Mesenchymal stem cell (in vitro differentiated cells and primary cell): Measurements from ENCODE around the gene TOP3A.

Experiments
- DNase-seq: peaks from one replicate; pipeline ENCODE4 v3.0.0-alpha.2; 2013
- H2AFZ ChIP-seq: one replicate; pipeline ENCODE4 v1.6.1; 2013; ENCODE audit warnings: low read depth, mild to moderate bottlenecking, control low read depth, inconsistent platforms, low read length, moderate library complexity
- H2AK5ac ChIP-seq: 2 replicates; pipeline ENCODE4 v1.6.1; 2013; ENCODE audit warnings: low read length, moderate library complexity, mild to moderate bottlenecking, inconsistent platforms; ENCODE audit not compliant: severe bottlenecking
- H2BK120ac ChIP-seq: one replicate; pipeline ENCODE4 v1.6.1; 2013; ENCODE audit warnings: low read depth, mild to moderate bottlenecking, inconsistent platforms, low read length, moderate library complexity
- H2BK12ac ChIP-seq, 2 experiments: one replicate each; pipeline ENCODE4 v1.6.1; 2013; ENCODE audit warnings: inconsistent platforms in 2 of 2, low read length in 2 of 2, mild to moderate bottlenecking in 2 of 2, moderate library complexity in 2 of 2, control low read depth in 1 of 2
- H2BK15ac ChIP-seq: one replicate; pipeline ENCODE4 v1.6.1; 2013; ENCODE audit warnings: mild to moderate bottlenecking, low read depth, inconsistent platforms; ENCODE audit not compliant: poor library complexity, severe bottlenecking
- H2BK5ac ChIP-seq: 2 replicates; pipeline ENCODE4 v1.6.1; 2013; ENCODE audit warnings: low read depth, mild to moderate bottlenecking, low read length, control low read depth, inconsistent platforms; ENCODE audit not compliant: poor library complexity, severe bottlenecking
- H3K14ac ChIP-seq, 2 experiments: one replicate each; pipeline ENCODE4 v1.6.1; 2013; ENCODE audit warnings: inconsistent platforms in 2 of 2, low read length in 2 of 2, control low read depth in 1 of 2, mild to moderate bottlenecking in 1 of 2, moderate library complexity in 1 of 2
- H3K18ac ChIP-seq, 2 experiments: one replicate each; pipeline ENCODE4 v1.6.1; 2013; ENCODE audit warnings: inconsistent platforms in 2 of 2, low read length in 2 of 2, control low read depth in 1 of 2, low read depth in 1 of 2, mild to moderate bottlenecking in 1 of 2
- H3K23ac ChIP-seq, 2 experiments: one replicate each; pipeline ENCODE4 v1.6.1; 2013; ENCODE audit warnings: inconsistent platforms in 2 of 2, low read length in 2 of 2, mild to moderate bottlenecking in 2 of 2, moderate library complexity in 2 of 2, control low read depth in 1 of 2
- H3K27ac ChIP-seq: 2 replicates; pipeline ENCODE4 v1.5.1; 2013; ENCODE audit warnings: mild to moderate bottlenecking, moderate library complexity, low read length, control low read depth, inconsistent platforms; ENCODE audit not compliant: poor library complexity, severe bottlenecking
- H3K27me3 ChIP-seq, 2 experiments: 2 replicates each; pipeline versions ENCODE4 v1.6.1 to v1.7.0; 2013; ENCODE audit warnings: low read length in 2 of 2, mild to moderate bottlenecking in 2 of 2, moderate library complexity in 2 of 2, control low read depth in 1 of 2, inconsistent platforms in 1 of 2; ENCODE audit not compliant: control insufficient read depth in 1 of 2, insufficient read depth in 1 of 2
- H3K36me3 ChIP-seq, 2 experiments: 2 replicates each; pipeline versions ENCODE4 v1.6.1 to v1.7.0; 2013; ENCODE audit warnings: low read length in 2 of 2, control low read depth in 1 of 2, inconsistent platforms in 1 of 2, low read depth in 1 of 2, mild to moderate bottlenecking in 1 of 2; ENCODE audit not compliant: insufficient read depth in 2 of 2, control insufficient read depth in 1 of 2
- H3K4ac ChIP-seq, 2 experiments: one replicate each; pipeline ENCODE4 v1.6.1; 2013; ENCODE audit warnings: inconsistent platforms in 2 of 2, low read length in 2 of 2, mild to moderate bottlenecking in 2 of 2, moderate library complexity in 2 of 2, control low read depth in 1 of 2, low read depth in 1 of 2
- H3K4me1 ChIP-seq: 2 replicates; pipeline ENCODE4 v1.6.1; 2013; ENCODE audit warnings: low read depth, low read length, control low read depth; ENCODE audit not compliant: control insufficient read depth, insufficient read depth
- H3K4me2 ChIP-seq: 2 replicates; pipeline ENCODE4 v1.6.1; 2013; ENCODE audit warnings: low read length, mild to moderate bottlenecking, inconsistent platforms; ENCODE audit not compliant: poor library complexity, severe bottlenecking
- H3K4me3 ChIP-seq, 2 experiments: 2 replicates each; pipeline versions ENCODE4 v1.5.1 to v1.7.0; 2013; ENCODE audit warnings: low read length in 2 of 2, mild to moderate bottlenecking in 2 of 2, control low read depth in 1 of 2, low read depth in 1 of 2; ENCODE audit not compliant: insufficient read depth in 1 of 2
- H3K79me1 ChIP-seq: replicated peaks from 2 replicates; pipeline ENCODE4 v1.6.1; 2013; ENCODE audit warnings: mild to moderate bottlenecking, control low read depth, low read length, inconsistent platforms; ENCODE audit not compliant: poor library complexity, severe bottlenecking
- H3K9ac ChIP-seq: 2 replicates; pipeline ENCODE4 v1.7.0; 2013; ENCODE audit warnings: mild to moderate bottlenecking, low read length, moderate library complexity
- H3K9me3 ChIP-seq: 2 replicates; pipeline ENCODE4 v1.7.0; 2013; ENCODE audit warnings: mild to moderate bottlenecking, low read length; ENCODE audit not compliant: control insufficient read depth
- H4K8ac ChIP-seq: one replicate; pipeline ENCODE4 v1.6.1; 2013; ENCODE audit warnings: inconsistent platforms, mild to moderate bottlenecking, low read length, moderate library complexity
- H4K91ac ChIP-seq: one replicate; pipeline ENCODE4 v1.6.1; 2013; ENCODE audit warnings: mild to moderate bottlenecking, low read length, inconsistent platforms
- WGBS: methylation state at CpG from one replicate; pipeline ENCODE4 v1.1.7; 2013; ENCODE audit warnings: mixed read lengths; 5-methylcytosine and 5-hydroxymethylcytosine counted together

The TOP3A gene

GRCh38 chr17:18327093-18327492 is 12.3 kb upstream of the TOP3A start:
- Histone ChIP-seq H2BK5ac (no peak overlapping the region), H2BK15ac (no peak overlapping the region), H2AK5ac (no peak overlapping the region), H3K36me3 (peaks cover 66 to 91% of the 10 kb centered on the region in 2 experiments), H3K18ac (no peak overlapping the region), H3K23ac (no peak overlapping the region), H3K4me2 (no peak overlapping the region), H3K4me3 (no peak overlapping the region), H3K9ac (no peak overlapping the region), H2BK120ac (no peak overlapping the region), H3K4ac (no peak overlapping the region), H3K27me3 (no peaks in the 10 kb centered on the region), H3K9me3 (no peaks in the 10 kb centered on the region), H3K27ac (no peak overlapping the region), H2AFZ (no peak overlapping the region), H4K8ac (no peak overlapping the region), H3K14ac (no peak overlapping the region), H3K4me1 (peaks cover 3% of the 10 kb centered on the region), H3K79me1 (peaks cover 44% of the 10 kb centered on the region), H2BK12ac (no peak overlapping the region), H4K91ac (no peak overlapping the region)
- no peak for DNase-seq
- 75% methylated on average over 2 of the region's 2 CpGs for WGBS

- H3K79me1 ChIP-seq, result peaks cover 44% of the 10 kb centered on the region
- H3K23ac ChIP-seq, result no peak overlapping the region
- H3K9ac ChIP-seq, result no peak overlapping the region
- no peak overlapping the region for H3K4ac ChIP-seq
- peaks cover 3% of the 10 kb centered on the region for H3K4me1 ChIP-seq
- H2BK12ac ChIP-seq, result no peak overlapping the region
- no peak overlapping the region for H3K14ac ChIP-seq
- H4K91ac ChIP-seq, result no peak overlapping the region
- no peak overlapping the region for H2AK5ac ChIP-seq
- no peak overlapping the region for H4K8ac ChIP-seq
- 94% methylated on average over 6 of the region's 6 CpGs for WGBS
- no peak overlapping the region for H2AFZ ChIP-seq
- no peak for DNase-seq
- H3K36me3 ChIP-seq, result peaks cover 64 to 91% of the 10 kb centered on the region in 2 experiments
- no peak overlapping the region for H2BK5ac ChIP-seq
- H2BK120ac ChIP-seq, result no peak overlapping the region
- no peak overlapping the region for H3K27ac ChIP-seq
- no peak overlapping the region for H3K4me3 ChIP-seq
- no peak overlapping the region for H2BK15ac ChIP-seq
- no peaks in the 10 kb centered on the region for H3K9me3 ChIP-seq
- no peaks in the 10 kb centered on the region for H3K27me3 ChIP-seq
- H3K18ac ChIP-seq, result no peak overlapping the region
- H3K4me2 ChIP-seq, result no peak overlapping the region
Observed at GRCh38 chr17:18326572-18326971, 11.8 kb upstream of the TOP3A start.

GRCh38 chr17:18326039-18326438 is 11.2 kb upstream of the TOP3A start:
- no peak overlapping the region for H2BK15ac ChIP-seq
- H3K27me3 ChIP-seq, result no peaks in the 10 kb centered on the region
- 100% methylated on average over 1 of the region's 2 CpGs for WGBS
- H3K9ac ChIP-seq, result no peak overlapping the region
- no peak overlapping the region for H3K18ac ChIP-seq
- H3K27ac ChIP-seq, result no peak overlapping the region
- H2BK5ac ChIP-seq, result no peak overlapping the region
- H3K9me3 ChIP-seq, result no peaks in the 10 kb centered on the region
- no peak overlapping the region for H4K91ac ChIP-seq
- no peak overlapping the region for H3K4me2 ChIP-seq
- no peak overlapping the region for H2AFZ ChIP-seq
- H2AK5ac ChIP-seq, result no peak overlapping the region
- peaks cover 48% of the 10 kb centered on the region for H3K79me1 ChIP-seq
- peaks cover 64 to 91% of the 10 kb centered on the region in 2 experiments for H3K36me3 ChIP-seq
- H3K23ac ChIP-seq, result no peak overlapping the region
- H3K4me1 ChIP-seq, result peaks cover 6% of the 10 kb centered on the region
- H3K4me3 ChIP-seq, result no peak overlapping the region
- no peak overlapping the region for H2BK12ac ChIP-seq
- H3K14ac ChIP-seq, result no peak overlapping the region
- no peak overlapping the region for H2BK120ac ChIP-seq
- no peak overlapping the region for H4K8ac ChIP-seq
- no peak overlapping the region for H3K4ac ChIP-seq
- DNase-seq, result no peak

GRCh38 chr17:18324140-18325050 is 9.6 kb upstream of the TOP3A start:
- DNase-seq, result no peak
- Histone ChIP-seq H3K36me3 (peaks cover 62 to 92% of the 10 kb centered on the region in 2 experiments), H3K27ac (no peak overlapping the region), H2BK12ac (no peak overlapping the region), H3K23ac (no peak overlapping the region), H3K14ac (no peak overlapping the region), H3K4me2 (no peak overlapping the region), H3K4me1 (peaks cover 16% of the 10 kb centered on the region), H2AK5ac (no peak overlapping the region), H4K8ac (no peak overlapping the region), H3K9ac (no peak overlapping the region), H3K4ac (no peak overlapping the region), H2AFZ (no peak overlapping the region), H3K79me1 (peaks cover 54% of the 10 kb centered on the region), H2BK15ac (no peak overlapping the region), H3K9me3 (no peaks in the 10 kb centered on the region), H2BK5ac (no peak overlapping the region), H4K91ac (no peak overlapping the region), H2BK120ac (no peak overlapping the region), H3K27me3 (no peaks in the 10 kb centered on the region), H3K18ac (no peak overlapping the region), H3K4me3 (no peak overlapping the region)
- WGBS, result 95% methylated on average over 26 of the region's 27 CpGs
